Left ventricle myocardium inferior (tissue), 1 donor: ENCODE measurements around the gene GCSAM. TPM values are rescaled to one million over a fixed set of nuclear protein-coding genes. Genes with fewer than 3 reads are reported as not detected.

Experiments used
- DNase-seq: peaks from one replicate; pipeline ENCODE4 v3.0.0-alpha.2; 2020
- H3K27ac ChIP-seq: fragments of 200-600 bp; replicated peaks from 2 replicates; pipeline ENCODE4 v1.8.0; 2021
- H3K27me3 ChIP-seq: fragments of 200-600 bp; 2 replicates; pipeline ENCODE4 v1.8.0; 2021; ENCODE audit warnings: low read depth
- H3K36me3 ChIP-seq: fragments of 200-600 bp; 2 replicates; pipeline ENCODE4 v1.8.0; 2021
- H3K4me1 ChIP-seq: fragments of 200-600 bp; 2 replicates; pipeline ENCODE4 v1.8.0; 2021
- H3K4me3 ChIP-seq: fragments of 200-600 bp; 2 replicates; pipeline ENCODE4 v1.8.0; 2021; ENCODE audit warnings: mild to moderate bottlenecking, moderate library complexity
- H3K9me3 ChIP-seq: fragments of 200-600 bp; replicated peaks from 2 replicates; pipeline ENCODE4 v1.8.0; 2021
- intact Hi-C: fragments of 100-400 bp; cut with micrococcal nuclease; formaldehyde crosslinking; loops from one replicate; pipeline ENCODE4 v1.11.0; 2022
- total RNA-seq: library from RNA; stranded (reverse); fragmentation: NEBNext Ultra II Directional; extraction: Animal tissue kit (Norgen Biotek cat#: 25700); gene quantifications from one replicate; pipeline ENCODE4 v1.2.1, GENCODE V29; 2021
- TF ChIP-seq, protein P1 (sequence below): fragments of 200-600 bp; IDR thresholded peaks from 2 replicates; pipeline ENCODE4 v1.8.0; 2021; ENCODE audit warnings: antibody characterized with exemption, mild to moderate bottlenecking, borderline replicate concordance
- donor health status: DM: no; HTN: yes; CAD: no; lungs with severe emphysema.

GCSAM gene
- total RNA-seq, 1 donor from 2014 or later: 0.25 TPM

DNA sequence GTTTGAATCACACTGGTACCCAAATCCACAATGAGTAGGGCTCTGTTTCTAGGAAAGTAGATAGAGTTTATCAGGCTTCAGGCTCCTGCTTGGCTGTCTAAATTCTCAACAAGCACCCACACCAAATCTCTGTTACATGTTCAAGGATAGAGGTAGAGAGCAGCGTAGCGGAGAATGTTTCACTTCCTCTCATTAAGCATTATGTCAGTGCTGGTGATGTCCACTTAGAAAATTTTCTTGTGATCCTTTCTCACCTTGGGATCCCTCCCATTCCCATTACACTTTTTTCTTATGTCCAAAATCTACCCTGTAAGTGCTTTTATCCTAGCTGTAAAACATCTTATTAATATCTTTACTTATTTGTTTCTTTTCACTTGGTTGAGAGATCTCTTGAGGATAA is 34.7 kb upstream of the GCSAM start:
- peaks cover 15% of the 10 kb centered on the region for H3K9me3 ChIP-seq
- H3K27me3 ChIP-seq: no peaks in the 10 kb centered on the region
- DNase-seq: no peak
- H3K4me3 ChIP-seq: no peak overlapping the region
- intact Hi-C loops: no loop called here
- H3K27ac ChIP-seq: no peak overlapping the region
- no peaks in the 10 kb centered on the region for H3K36me3 ChIP-seq
- no peaks in the 10 kb centered on the region for H3K4me1 ChIP-seq
- TF ChIP-seq, protein P1, sequence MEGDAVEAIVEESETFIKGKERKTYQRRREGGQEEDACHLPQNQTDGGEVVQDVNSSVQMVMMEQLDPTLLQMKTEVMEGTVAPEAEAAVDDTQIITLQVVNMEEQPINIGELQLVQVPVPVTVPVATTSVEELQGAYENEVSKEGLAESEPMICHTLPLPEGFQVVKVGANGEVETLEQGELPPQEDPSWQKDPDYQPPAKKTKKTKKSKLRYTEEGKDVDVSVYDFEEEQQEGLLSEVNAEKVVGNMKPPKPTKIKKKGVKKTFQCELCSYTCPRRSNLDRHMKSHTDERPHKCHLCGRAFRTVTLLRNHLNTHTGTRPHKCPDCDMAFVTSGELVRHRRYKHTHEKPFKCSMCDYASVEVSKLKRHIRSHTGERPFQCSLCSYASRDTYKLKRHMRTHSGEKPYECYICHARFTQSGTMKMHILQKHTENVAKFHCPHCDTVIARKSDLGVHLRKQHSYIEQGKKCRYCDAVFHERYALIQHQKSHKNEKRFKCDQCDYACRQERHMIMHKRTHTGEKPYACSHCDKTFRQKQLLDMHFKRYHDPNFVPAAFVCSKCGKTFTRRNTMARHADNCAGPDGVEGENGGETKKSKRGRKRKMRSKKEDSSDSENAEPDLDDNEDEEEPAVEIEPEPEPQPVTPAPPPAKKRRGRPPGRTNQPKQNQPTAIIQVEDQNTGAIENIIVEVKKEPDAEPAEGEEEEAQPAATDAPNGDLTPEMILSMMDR: no peak

DNA sequence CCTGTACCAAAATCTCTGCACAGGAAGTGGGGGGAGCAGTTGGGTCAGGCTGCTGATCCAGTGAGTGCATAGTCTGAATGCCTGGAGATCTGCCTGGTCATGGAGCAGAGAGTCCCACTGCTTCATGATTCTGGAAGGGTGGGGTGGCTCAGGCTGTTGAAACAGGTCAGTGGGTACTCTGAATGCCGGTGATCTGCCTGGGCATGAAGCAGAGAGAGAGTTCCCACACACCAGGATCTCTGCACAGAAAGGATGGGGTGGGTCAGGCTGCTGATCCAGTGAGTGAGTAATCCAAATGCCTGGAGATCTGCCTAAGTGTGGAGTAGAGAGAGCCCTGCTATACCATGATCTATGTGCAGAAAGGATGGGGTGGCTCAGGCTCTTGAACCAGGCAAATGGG is 16.1 kb upstream of the GCSAM start:
- peaks cover 43% of the 10 kb centered on the region for H3K9me3 ChIP-seq
- no peak overlapping the region for H3K27ac ChIP-seq
- H3K4me3 ChIP-seq: no peak overlapping the region
- no peaks in the 10 kb centered on the region for H3K4me1 ChIP-seq
- H3K27me3 ChIP-seq: no peaks in the 10 kb centered on the region
- peaks cover 12% of the 10 kb centered on the region for H3K36me3 ChIP-seq
- no peak for DNase-seq
- TF ChIP-seq, protein P1: no peak
- intact Hi-C loops: no loop called here

DNA sequence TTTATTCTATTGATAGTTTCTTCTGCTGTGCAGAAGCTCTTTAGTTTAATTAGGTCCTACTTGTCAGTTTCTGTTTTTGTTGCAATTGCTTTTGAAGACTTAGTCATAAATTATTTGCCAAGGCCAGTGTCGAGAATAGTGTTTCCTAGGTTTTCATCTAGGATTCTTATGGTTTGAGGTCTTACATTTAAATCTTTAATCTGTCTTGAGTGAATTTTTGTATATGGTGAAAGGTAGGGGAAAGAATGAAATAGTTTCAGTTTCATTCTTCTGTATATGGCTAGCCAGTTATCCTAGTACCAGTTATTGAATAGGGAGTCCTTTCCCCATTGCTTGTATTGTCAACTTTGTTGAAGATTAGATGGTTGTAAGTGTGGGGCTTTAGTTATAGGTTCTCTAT is 10.6 kb upstream of the GCSAM start:
- peaks cover 36% of the 10 kb centered on the region for H3K9me3 ChIP-seq
- no peak overlapping the region for H3K27ac ChIP-seq
- intact Hi-C loops: no loop called here
- H3K4me3 ChIP-seq: no peak overlapping the region
- no peak for DNase-seq
- H3K4me1 ChIP-seq: no peaks in the 10 kb centered on the region
- no peaks in the 10 kb centered on the region for H3K27me3 ChIP-seq
- H3K36me3 ChIP-seq: no peaks in the 10 kb centered on the region
- TF ChIP-seq, protein P1: no peak

DNA sequence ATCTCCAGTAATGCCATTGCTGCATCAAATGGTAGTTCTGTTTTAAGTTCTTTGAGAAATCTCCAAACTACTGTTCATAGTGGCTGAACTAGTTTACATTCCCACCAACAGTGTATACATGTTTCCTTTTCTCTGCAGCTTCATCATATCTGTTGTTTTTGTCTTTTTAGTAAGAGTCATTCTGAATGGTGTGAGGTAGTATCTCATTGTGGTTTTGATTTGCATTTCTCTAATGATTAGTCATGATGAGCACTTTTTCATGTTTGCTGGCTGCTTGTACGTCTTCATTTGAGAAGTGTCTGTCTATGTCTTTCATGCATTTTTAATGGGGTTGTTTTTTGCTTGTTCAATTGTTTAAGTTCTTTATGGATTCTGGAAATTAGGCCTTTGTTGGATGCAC is 10.2 kb upstream of the GCSAM start:
- TF ChIP-seq, protein P1: no peak
- Histone ChIP-seq H3K4me1 (no peaks in the 10 kb centered on the region), H3K27me3 (no peaks in the 10 kb centered on the region), H3K9me3 (peaks cover 32% of the 10 kb centered on the region), H3K36me3 (no peaks in the 10 kb centered on the region), H3K27ac (no peak overlapping the region), H3K4me3 (no peak overlapping the region)
- intact Hi-C loops: no loop called here
- DNase-seq: no peak

DNA sequence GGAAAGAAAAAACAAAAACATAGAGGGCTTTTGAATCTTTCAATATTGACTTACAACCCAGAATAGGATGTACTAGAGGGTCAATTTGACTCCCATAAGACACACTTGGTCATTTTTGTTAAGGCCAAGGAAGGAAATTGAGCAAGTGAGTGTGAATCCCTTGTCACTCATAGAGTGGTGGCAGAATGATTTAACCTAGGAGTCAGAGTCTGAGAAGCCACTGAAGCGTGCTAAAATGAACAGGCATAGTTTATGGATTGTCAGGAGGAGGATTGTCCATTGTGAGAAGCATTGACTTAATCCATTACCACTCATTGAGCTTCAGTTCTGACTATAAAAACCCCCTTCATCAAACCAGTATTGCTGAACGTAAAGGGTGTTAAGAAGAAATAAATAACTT is 8.2 kb upstream of the GCSAM start:
- H3K4me1 ChIP-seq: no peaks in the 10 kb centered on the region
- no peak overlapping the region for H3K4me3 ChIP-seq
- intact Hi-C loops: no loop called here
- peaks cover 19% of the 10 kb centered on the region for H3K9me3 ChIP-seq
- no peaks in the 10 kb centered on the region for H3K27me3 ChIP-seq
- TF ChIP-seq, protein P1: no peak
- DNase-seq: no peak
- H3K27ac ChIP-seq: no peak overlapping the region
- H3K36me3 ChIP-seq: no peaks in the 10 kb centered on the region

DNA sequence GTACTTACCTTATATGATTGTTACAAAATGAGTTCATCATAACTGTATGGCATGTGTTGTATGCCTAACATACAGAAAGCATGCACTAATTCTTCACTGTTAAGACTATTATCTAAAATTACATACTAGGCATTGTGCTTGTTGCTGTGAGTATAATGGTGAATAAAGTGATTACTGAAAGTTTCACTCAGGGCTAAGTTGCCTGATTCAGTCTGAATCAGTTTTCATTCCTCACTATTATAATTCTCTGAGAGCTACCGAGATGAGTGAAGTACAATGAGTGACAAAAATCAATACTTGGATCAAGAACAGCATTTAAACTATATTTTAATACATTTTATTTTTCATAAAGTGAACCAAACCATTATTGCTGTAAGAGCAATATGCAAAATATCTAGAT is 7.5 kb upstream of the GCSAM start:
- H3K4me3 ChIP-seq: no peak overlapping the region
- TF ChIP-seq, protein P1: no peak
- H3K27ac ChIP-seq: no peak overlapping the region
- DNase-seq: no peak
- H3K36me3 ChIP-seq: no peaks in the 10 kb centered on the region
- intact Hi-C loops: no loop called here
- no peaks in the 10 kb centered on the region for H3K4me1 ChIP-seq
- no peaks in the 10 kb centered on the region for H3K27me3 ChIP-seq
- peaks cover 19% of the 10 kb centered on the region for H3K9me3 ChIP-seq
